Stimulated activated CD8-positive, alpha-beta memory T cell treated with anti-CD3 and anti-CD28 coated beads, Interleukin-12 subunit alpha, Interleukin-12 subunit beta, amount 100 ng/mL, for 1 hour (primary cell): ENCODE data around the gene LYPD6.

Source experiments
- DNase-seq: peaks from one replicate; pipeline ENCODE4 v3.0.0-alpha.2; 2020; ENCODE audit warnings: low read depth

The LYPD6 gene

GRCh38 chr2:149409506-149409905 lies 79.1 kb downstream of the LYPD6 start:
- DNase-seq: no peak

- no peak for DNase-seq
Observed at GRCh38 chr2:149410701-149411484, 80.5 kb downstream of the LYPD6 start.

GRCh38 chr2:149413487-149413886 lies 83.1 kb downstream of the LYPD6 start:
- no peak for DNase-seq

GRCh38 chr2:149415086-149415485 lies 84.7 kb downstream of the LYPD6 start:
- DNase-seq: no peak

- DNase-seq: no peak
Observed at GRCh38 chr2:149418065-149418464, 87.7 kb downstream of the LYPD6 start.

- no peak for DNase-seq
Observed at GRCh38 chr2:149420053-149420963, 89.9 kb downstream of the LYPD6 start.

- no peak for DNase-seq
Observed at GRCh38 chr2:149421791-149422190, 91.4 kb downstream of the LYPD6 start.

GRCh38 chr2:149422337-149422990 lies 92.1 kb downstream of the LYPD6 start:
- DNase-seq: no peak

GRCh38 chr2:149422991-149423338 lies 92.6 kb downstream of the LYPD6 start:
- no peak for DNase-seq

- no peak for DNase-seq
Observed at GRCh38 chr2:149423630-149424029, 93.2 kb downstream of the LYPD6 start.

GRCh38 chr2:149427387-149427786 lies 97.0 kb downstream of the LYPD6 start:
- no peak for DNase-seq

GRCh38 chr2:149428783-149429182 lies 98.4 kb downstream of the LYPD6 start:
- DNase-seq: no peak

- DNase-seq: no peak
Observed at GRCh38 chr2:149430743-149431736, 100.7 kb downstream of the LYPD6 start.

GRCh38 chr2:149438330-149438960 lies 108.1 kb downstream of the LYPD6 start:
- no peak for DNase-seq

- no peak for DNase-seq
Observed at GRCh38 chr2:149441255-149441654, 110.9 kb downstream of the LYPD6 start.

- no peak for DNase-seq
Observed at GRCh38 chr2:149442346-149442745, 112.0 kb downstream of the LYPD6 start.

- no peak for DNase-seq
Observed at GRCh38 chr2:149443150-149443549, 112.8 kb downstream of the LYPD6 start.

GRCh38 chr2:149446748-149447147 lies 116.4 kb downstream of the LYPD6 start:
- no peak for DNase-seq

GRCh38 chr2:149448315-149448714 lies 117.9 kb downstream of the LYPD6 start:
- DNase-seq: no peak

GRCh38 chr2:149449017-149449416 lies 118.6 kb downstream of the LYPD6 start:
- no peak for DNase-seq
